MM.1S (cell line): ENCODE results near the gene CARD11.

ENCODE experiments used
- CTCF ChIP-seq: fragments of 300-600 bp; sonication (generic); IDR thresholded peaks from 2 replicates; pipeline ENCODE4 v1.5.1; 2016; ENCODE audit warnings: antibody characterized with exemption, low read length, mixed read lengths
- EZH2 ChIP-seq: fragments of 300-600 bp; sonication (generic); optimal IDR thresholded peaks from 2 replicates; pipeline ENCODE3; 2017; ENCODE audit warnings: low read depth, mild to moderate bottlenecking, antibody characterized with exemption, low read length, mixed read lengths
- EZH2phosphoT487 ChIP-seq: fragments of 300-600 bp; sonication (generic); IDR thresholded peaks from 2 replicates; pipeline ENCODE4 v1.6.1; 2018; ENCODE audit warnings: antibody characterized with exemption, low read length

- TF ChIP-seq CTCF, result no peak
- no peak for TF ChIP-seq EZH2
- no peak for TF ChIP-seq EZH2phosphoT487
Measured at GRCh38 chr7:2894118-2894940, 149.3 kb downstream of the CARD11 start.
